Stimulated activated CD4-positive, alpha-beta T cell treated with anti-CD3 and anti-CD28 coated beads, Interleukin-2, amount 100 ng/mL, for 24 hours (primary cell): Measurements from ENCODE around the gene POU4F1.

Source experiments
- DNase-seq, 2 donors: peaks; one replicate each; pipeline ENCODE4 v3.0.0-alpha.2; 2020

POU4F1 gene

GRCh38 chr13:78606471-78607408 lies 3.4 kb upstream of the POU4F1 start:
- DNase-seq: no peak

- DNase-seq: no peak
These were observed 1.6 kb upstream of the POU4F1 start for GRCh38 chr13:78604782-78605611.

- no peak for DNase-seq
These were observed 652 bp downstream of the POU4F1 start for GRCh38 chr13:78602561-78603239.

GRCh38 chr13:78601874-78602560 lies 1.3 kb downstream of the POU4F1 start:
- DNase-seq: no peak

- no peak for DNase-seq
These were observed 2.1 kb downstream of the POU4F1 start for GRCh38 chr13:78601124-78601873.

- no peak for DNase-seq
These were observed 3.0 kb downstream of the POU4F1 start for GRCh38 chr13:78600280-78600883.

GRCh38 chr13:78599645-78600279 lies 3.6 kb downstream of the POU4F1 start:
- DNase-seq: no peak

GRCh38 chr13:78598966-78599644 lies 4.2 kb downstream of the POU4F1 start:
- DNase-seq: no peak

GRCh38 chr13:78598116-78598781 lies 5.1 kb downstream of the POU4F1 start:
- no peak for DNase-seq

GRCh38 chr13:78597602-78597932 lies 5.8 kb downstream of the POU4F1 start:
- DNase-seq: no peak

GRCh38 chr13:78596736-78597601 lies 6.4 kb downstream of the POU4F1 start:
- no peak for DNase-seq

- no peak for DNase-seq
These were observed 7.0 kb downstream of the POU4F1 start for GRCh38 chr13:78596399-78596735.

GRCh38 chr13:78595495-78596398 lies 7.6 kb downstream of the POU4F1 start:
- DNase-seq: peak in 1 of 2 donors; percentile 53

GRCh38 chr13:78594456-78594975 lies 8.8 kb downstream of the POU4F1 start:
- DNase-seq: no peak

GRCh38 chr13:78593652-78594455 lies 9.5 kb downstream of the POU4F1 start:
- no peak for DNase-seq

GRCh38 chr13:78593129-78593528 lies 10.2 kb downstream of the POU4F1 start:
- DNase-seq: no peak

- DNase-seq: no peak
These were observed 10.8 kb downstream of the POU4F1 start for GRCh38 chr13:78592584-78592983.
